H1 (cell line): Measurements from ENCODE around the gene DNAH10.

Experiments used
- CBX5 ChIP-seq: fragments of 300-800, 300-1000 bp; sonication (generic); IDR thresholded peaks from 2 replicates; pipeline ENCODE4 v1.7.1; 2016; ENCODE audit warnings: antibody characterized with exemption, low read length, low read depth
- CTCF ChIP-seq, 3 experiments: IDR thresholded peaks; 1 replicate in 2 of 3; 2 replicates in 1 of 3; pipeline versions ENCODE4 v1.5.1 to v1.6.1; 2011; ENCODE audit warnings: low read length in 3 of 3, mild to moderate bottlenecking in 3 of 3, inconsistent platforms in 2 of 3, low read depth in 1 of 3, moderate library complexity in 1 of 3; ENCODE audit not compliant: insufficient read depth in 1 of 3; ENCODE audit errors: control extremely low read depth in 1 of 3
- EGR1 ChIP-seq: IDR thresholded peaks from 2 replicates; pipeline ENCODE4 v1.6.1; 2011; ENCODE audit warnings: low read depth, low read length, borderline replicate concordance
- EP300 ChIP-seq, 2 experiments: IDR thresholded peaks; 1 replicate in 1 of 2; 2 replicates in 1 of 2; pipeline ENCODE4 v1.6.1; 2011 to 2012; ENCODE audit warnings: low read depth in 2 of 2, low read length in 2 of 2, mild to moderate bottlenecking in 2 of 2, borderline replicate concordance in 1 of 2, inconsistent platforms in 1 of 2, moderate library complexity in 1 of 2
- EZH2 ChIP-seq: fragments of 200-600 bp; sonication (generic); IDR thresholded peaks from 2 replicates; pipeline ENCODE4 v1.7.1; 2012; ENCODE audit warnings: low read depth, mild to moderate bottlenecking, moderate library complexity, low read length, inconsistent platforms; ENCODE audit not compliant: severe bottlenecking
- JUN ChIP-seq: IDR thresholded peaks from 2 replicates; pipeline ENCODE4 v1.6.1; 2011; ENCODE audit warnings: low read depth, mild to moderate bottlenecking, improper control_type of control experiment, low read length
- MAFK ChIP-seq: IDR thresholded peaks from 2 replicates; pipeline ENCODE4 v1.6.1; 2012; ENCODE audit warnings: low read depth, mild to moderate bottlenecking, improper control_type of control experiment, low read length
- MAX ChIP-seq: IDR thresholded peaks from 2 replicates; pipeline ENCODE4 v1.6.1; 2012; ENCODE audit warnings: inconsistent platforms
- POLR2A ChIP-seq, 2 experiments: IDR thresholded peaks; 1 replicate in 1 of 2; 2 replicates in 1 of 2; pipeline ENCODE4 v1.6.1; 2011; ENCODE audit warnings: low read depth in 2 of 2, low read length in 2 of 2, mild to moderate bottlenecking in 2 of 2; ENCODE audit errors: control extremely low read depth in 1 of 2
- POLR2AphosphoS5 ChIP-seq: IDR thresholded peaks from 2 replicates; pipeline ENCODE4 v1.6.1; 2011; ENCODE audit warnings: low read depth, low read length
- RAD21 ChIP-seq, 2 experiments: IDR thresholded peaks in 1 of 2; conservative IDR thresholded peaks in 1 of 2; 2 replicates each; pipeline ENCODE4 v1.6.1; 2011; ENCODE audit warnings: low read depth in 2 of 2, low read length in 2 of 2, improper control_type of control experiment in 1 of 2, inconsistent platforms in 1 of 2, mild to moderate bottlenecking in 1 of 2, moderate library complexity in 1 of 2
- TAF1 ChIP-seq: IDR thresholded peaks from 2 replicates; pipeline ENCODE4 v1.6.1; 2011; ENCODE audit warnings: mild to moderate bottlenecking, low read depth, low read length
- YY1 ChIP-seq: IDR thresholded peaks from 2 replicates; pipeline ENCODE4 v1.6.1; 2011; ENCODE audit warnings: low read depth, mild to moderate bottlenecking, low read length

DNA sequence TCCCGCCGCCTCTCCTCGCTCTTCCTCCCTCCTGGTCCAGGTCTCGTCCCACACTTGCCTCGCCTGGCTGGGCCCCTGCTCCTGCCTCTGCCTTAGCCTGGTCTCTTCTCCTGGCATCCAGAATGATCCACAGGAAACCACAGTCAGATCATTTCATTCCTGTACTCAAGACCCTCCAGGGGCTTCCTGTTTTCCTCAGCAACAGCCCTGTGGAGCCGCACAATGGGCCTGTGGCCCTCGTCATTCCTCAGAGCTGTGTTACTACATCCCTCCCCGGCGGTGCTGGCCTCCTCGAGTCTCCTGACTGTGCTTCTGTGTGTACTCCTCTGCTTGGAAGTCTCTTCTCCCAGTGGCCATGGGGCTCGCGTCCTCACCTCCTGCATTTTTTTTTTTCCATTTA, 29.9 kb upstream of the DNAH10 start:
- no peak for TF ChIP-seq POLR2AphosphoS5
- TF ChIP-seq JUN = no peak
- no peak for TF ChIP-seq EP300 (IDR thresholded peaks at IDR 0.05; ENCODE audit: borderline replicate concordance in 1 of 2, low read depth in 2 of 2, low read length in 2 of 2)
- no peak for TF ChIP-seq EZH2
- no peak for TF ChIP-seq POLR2A (IDR thresholded peaks at IDR 0.05; ENCODE audit: control extremely low read depth in 1 of 2, low read depth in 2 of 2, low read length in 2 of 2)
- no peak for TF ChIP-seq TAF1
- TF ChIP-seq MAFK = no peak
- no peak for TF ChIP-seq CBX5
- TF ChIP-seq CTCF (IDR thresholded peaks at IDR 0.05; ENCODE audit: control extremely low read depth in 1 of 3, insufficient read depth in 1 of 3, low read depth in 1 of 3, low read length in 3 of 3) = no peak
- no peak for TF ChIP-seq YY1
- no peak for TF ChIP-seq RAD21 (IDR thresholded peaks at IDR 0.05 in 1 of 2, conservative IDR thresholded peaks at IDR 0.05 in 1 of 2; ENCODE audit: low read depth in 2 of 2, low read length in 2 of 2)
- no peak for TF ChIP-seq MAX
- no peak for TF ChIP-seq EGR1
